B cell (primary cell): Measurements from ENCODE around the gene PIK3CA. TPM values are rescaled to one million over a fixed set of nuclear protein-coding genes. Genes with fewer than 3 reads are reported as not detected.

Experiments
- ATAC-seq: fragments of 200-7000 bp; cut with Tn5 transposase; one replicate; pipeline ENCODE4 v1.10.0; 2021; ENCODE audit warnings: low read depth, mild to moderate bottlenecking, moderate number of reproducible peaks, moderate library complexity
- CTCF ChIA-PET: fragments of 350-600 bp; sonication (Branson Sonifier 250); formaldehyde crosslinking; loops from one replicate; lab custom pipeline; 2021; ENCODE audit warnings: antibody characterized with exemption, inconsistent platforms; lab: Charles Lee
- POLR2A ChIA-PET: fragments of 350-600 bp; sonication (Branson Sonifier 250); formaldehyde crosslinking; loops from one replicate; lab custom pipeline; 2021; ENCODE audit warnings: antibody characterized with exemption; lab: Charles Lee
- DNase-seq: peaks from one replicate; pipeline ENCODE4 v3.0.0; 2013
- H2AFZ ChIP-seq: 2 replicates; pipeline ENCODE4 v1.6.1; 2012; ENCODE audit warnings: mild to moderate bottlenecking, low read depth, low read length; ENCODE audit not compliant: insufficient read depth, poor library complexity, severe bottlenecking
- H3K27ac ChIP-seq, 2 donors: 1 replicate in 1 of 2; 2 replicates in 1 of 2; pipeline ENCODE4 v1.5.1; 2012 to 2013; ENCODE audit warnings: low read length in 2 of 2, mild to moderate bottlenecking in 2 of 2, moderate library complexity in 1 of 2
- H3K27me3 ChIP-seq, 4 experiments: fragments of 200-600 bp in 1 of 4; sonication (generic) in 1 of 4; replicated peaks in 1 of 4; 1 replicate in 2 of 4; 2 replicates in 2 of 4; pipeline versions ENCODE4 v1.6.1 to v1.7.0; 2013 to 2016; ENCODE audit warnings: low read length in 3 of 4, mild to moderate bottlenecking in 2 of 4, mixed read lengths in 1 of 4, moderate library complexity in 1 of 4; ENCODE audit not compliant: insufficient read depth in 4 of 4, control insufficient read depth in 3 of 4; ENCODE audit errors: control extremely low read depth in 1 of 4
- H3K36me3 ChIP-seq, 2 experiments: replicated peaks in 1 of 2; 1 replicate in 1 of 2; 2 replicates in 1 of 2; pipeline versions ENCODE4 v1.6.1 to v1.7.1; 2013; ENCODE audit warnings: low read length in 1 of 2; ENCODE audit not compliant: insufficient read depth in 2 of 2, control insufficient read depth in 1 of 2; ENCODE audit errors: control extremely low read depth in 1 of 2, extremely low read depth in 1 of 2
- H3K4me1 ChIP-seq, 2 donors: fragments of 200-600 bp in 1 of 2; sonication (generic) in 1 of 2; 1 replicate in 1 of 2; 2 replicates in 1 of 2; pipeline versions ENCODE4 v1.5.1 to v1.6.1; 2013 to 2017; ENCODE audit warnings: low read length in 2 of 2; ENCODE audit not compliant: control insufficient read depth in 2 of 2, insufficient read depth in 2 of 2
- H3K4me2 ChIP-seq: replicated peaks from 2 replicates; pipeline ENCODE3; 2012; ENCODE audit warnings: mild to moderate bottlenecking, low read depth, low read length; ENCODE audit not compliant: poor library complexity, severe bottlenecking
- H3K4me3 ChIP-seq, 5 experiments: fragments of 200-600 bp in 1 of 5; sonication (generic) in 1 of 5; 1 replicate in 3 of 5; 2 replicates in 2 of 5; pipeline versions ENCODE4 v1.5.1 to v1.7.0; 2011 to 2016; ENCODE audit warnings: low read length in 4 of 5, mild to moderate bottlenecking in 4 of 5, low read depth in 2 of 5, control low read depth in 1 of 5, moderate library complexity in 1 of 5; ENCODE audit not compliant: insufficient read depth in 1 of 5; ENCODE audit errors: control extremely low read depth in 1 of 5, extremely low read depth in 1 of 5
- H3K79me2 ChIP-seq: fragments of 200-600 bp; sonication (generic); one replicate; pipeline ENCODE4 v1.6.0; 2016; ENCODE audit warnings: low read length; ENCODE audit not compliant: control insufficient read depth, insufficient read depth
- H3K9ac ChIP-seq: fragments of 200-600 bp; sonication (generic); 2 replicates; pipeline ENCODE4 v1.6.1; 2017; ENCODE audit warnings: mild to moderate bottlenecking, low read length, moderate library complexity
- H3K9me3 ChIP-seq, 3 donors: one replicate each; pipeline versions ENCODE4 v1.6.1 to v1.7.1; 2013; ENCODE audit warnings: low read length in 2 of 3; ENCODE audit not compliant: control insufficient read depth in 2 of 3, insufficient read depth in 1 of 3; ENCODE audit errors: control extremely low read depth in 1 of 3
- H4K20me1 ChIP-seq: 2 replicates; pipeline ENCODE4 v1.6.0; 2012; ENCODE audit warnings: mild to moderate bottlenecking, low read length; ENCODE audit not compliant: insufficient read depth, control insufficient read depth, poor library complexity, severe bottlenecking
- H3K27ac Mint-ChIP-seq: one replicate; pipeline ENCODE4 v1.8.0; 2021; ENCODE audit warnings: mixed read lengths
- H3K27me3 Mint-ChIP-seq: one replicate; pipeline ENCODE4 v1.8.0; 2021; ENCODE audit warnings: mixed read lengths
- H3K4me1 Mint-ChIP-seq: one replicate; pipeline ENCODE4 v1.8.0; 2021; ENCODE audit warnings: mixed read lengths
- H3K4me3 Mint-ChIP-seq: one replicate; pipeline ENCODE4 v1.8.0; 2021; ENCODE audit warnings: mixed read lengths
- H3K9me3 Mint-ChIP-seq: one replicate; pipeline ENCODE4 v1.8.0; 2022; ENCODE audit warnings: mixed read lengths; ENCODE audit not compliant: insufficient read depth
- EZH2 ChIP-seq: IDR thresholded peaks from 2 replicates; pipeline ENCODE4 v1.6.1; 2012; ENCODE audit warnings: borderline replicate concordance, low read depth, mild to moderate bottlenecking, moderate library complexity, low read length; ENCODE audit not compliant: insufficient read depth, poor library complexity, severe bottlenecking
- WGBS: methylation state at CpG from one replicate; pipeline ENCODE4 v1.1.5; 2013; ENCODE audit warnings: missing lambda C conversion rate; ENCODE audit not compliant: insufficient coverage; 5-methylcytosine and 5-hydroxymethylcytosine counted together
- intact Hi-C: fragments of 100-400 bp; cut with micrococcal nuclease; formaldehyde crosslinking; loops from one replicate; pipeline ENCODE4 v1.10.0; 2022
- polyA plus RNA-seq: library from polyadenylated mRNA; depleted of rRNA; stranded (reverse); fragments of >200 nt; gene quantifications from 2 replicates; pipeline ENCODE4 v1.2.3, GENCODE V29; 2012
- total RNA-seq, 2 donors: library from RNA; stranded (reverse); fragments of 120-200 nt in 1 of 2; gene quantifications; 1 replicate in 1 of 2; 2 replicates in 1 of 2; pipeline versions ENCODE4 v1.2.3 to v1.2.4, GENCODE V29; 2013 to 2022
- TF ChIP-seq, protein P1 (sequence below): fragments of 200-600 bp; IDR thresholded peaks from one replicate; pipeline ENCODE4 v1.8.0; 2022; ENCODE audit warnings: antibody characterized with exemption, mild to moderate bottlenecking

The PIK3CA gene
- total and polyA plus RNA-seq, 2 donors (not counting 1 experiment from before 2014, with no cell fraction given) = 6.4 to 61.8 TPM

DNA sequence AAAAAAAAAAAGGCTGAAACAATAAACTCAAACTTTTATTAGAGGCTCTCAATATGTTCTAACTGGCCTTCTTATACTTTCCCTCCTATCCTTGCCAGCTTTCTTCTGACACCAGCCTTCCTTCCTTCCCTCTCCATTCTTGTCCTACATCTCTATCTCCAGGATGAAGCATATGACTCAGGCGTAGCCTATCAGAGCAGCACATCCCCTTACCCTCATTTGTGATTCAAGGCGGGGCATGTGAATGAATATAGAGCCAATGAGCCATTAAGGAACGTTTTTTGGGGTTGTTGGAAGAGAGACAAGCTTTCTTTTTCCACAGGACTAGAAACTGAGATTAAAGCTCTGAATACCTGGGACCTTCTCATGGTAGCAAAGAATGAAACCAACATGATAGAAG, 127.8 kb downstream of the PIK3CA start:
- peaks cover 0 to 6% (median 3%) of the 10 kb centered on the region in 4 experiments for H3K27me3 ChIP-seq
- Mint-ChIP-seq H3K27me3 (peaks cover 10% of the 10 kb centered on the region), H3K9me3 (no peaks in the 10 kb centered on the region), H3K4me1 (no peaks in the 10 kb centered on the region), H3K4me3 (no peak overlapping the region), H3K27ac (no peak overlapping the region)
- no peaks in the 10 kb centered on the region for H3K9me3 ChIP-seq
- H4K20me1 ChIP-seq = no peaks in the 10 kb centered on the region
- intact Hi-C loops = no loop called here
- H3K9ac ChIP-seq = no peak overlapping the region
- ChIA-PET CTCF (interaction anchor here (0.6 to 1.3 kb wide), 4 partner anchors 10 to 38 kb away, joined by 3 to 5 read pairs (median 3); no protein-coding TSS in a partner anchor), POLR2A (no interaction called here)
- no peak overlapping the region for H2AFZ ChIP-seq
- no peak overlapping the region for H3K4me2 ChIP-seq
- H3K79me2 ChIP-seq = no peaks in the 10 kb centered on the region
- no peaks in the 10 kb centered on the region for H3K36me3 ChIP-seq
- TF ChIP-seq, protein P1, sequence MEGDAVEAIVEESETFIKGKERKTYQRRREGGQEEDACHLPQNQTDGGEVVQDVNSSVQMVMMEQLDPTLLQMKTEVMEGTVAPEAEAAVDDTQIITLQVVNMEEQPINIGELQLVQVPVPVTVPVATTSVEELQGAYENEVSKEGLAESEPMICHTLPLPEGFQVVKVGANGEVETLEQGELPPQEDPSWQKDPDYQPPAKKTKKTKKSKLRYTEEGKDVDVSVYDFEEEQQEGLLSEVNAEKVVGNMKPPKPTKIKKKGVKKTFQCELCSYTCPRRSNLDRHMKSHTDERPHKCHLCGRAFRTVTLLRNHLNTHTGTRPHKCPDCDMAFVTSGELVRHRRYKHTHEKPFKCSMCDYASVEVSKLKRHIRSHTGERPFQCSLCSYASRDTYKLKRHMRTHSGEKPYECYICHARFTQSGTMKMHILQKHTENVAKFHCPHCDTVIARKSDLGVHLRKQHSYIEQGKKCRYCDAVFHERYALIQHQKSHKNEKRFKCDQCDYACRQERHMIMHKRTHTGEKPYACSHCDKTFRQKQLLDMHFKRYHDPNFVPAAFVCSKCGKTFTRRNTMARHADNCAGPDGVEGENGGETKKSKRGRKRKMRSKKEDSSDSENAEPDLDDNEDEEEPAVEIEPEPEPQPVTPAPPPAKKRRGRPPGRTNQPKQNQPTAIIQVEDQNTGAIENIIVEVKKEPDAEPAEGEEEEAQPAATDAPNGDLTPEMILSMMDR = no peak
- TF ChIP-seq EZH2 = no peak
- no peak overlapping the region for H3K27ac ChIP-seq
- no CpG with 5 or more reads among the region's 3 CpGs for WGBS
- DNase-seq (no peak), ATAC-seq (no peak)
- H3K4me3 ChIP-seq = no peak overlapping the region
- H3K4me1 ChIP-seq = no peaks in the 10 kb centered on the region

DNA sequence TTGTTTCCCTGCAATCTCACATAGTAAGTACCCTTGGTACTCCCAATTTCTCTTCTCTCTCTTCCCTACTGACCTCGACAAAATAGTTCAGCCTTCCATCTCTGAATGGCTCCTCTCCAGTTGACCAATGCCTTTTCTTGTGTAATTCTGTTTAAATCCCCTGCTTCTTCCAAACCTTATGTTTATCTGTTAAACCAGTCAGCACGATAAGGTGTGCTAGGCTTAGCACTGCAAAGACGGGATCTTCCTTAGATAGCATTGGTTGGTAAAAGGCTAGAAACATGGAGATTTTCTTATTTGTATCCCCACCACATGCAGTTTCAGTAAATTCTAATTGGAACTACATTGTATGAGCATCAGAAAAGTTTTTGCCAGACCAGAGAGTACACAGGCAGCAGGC, 128.6 kb downstream of the PIK3CA start:
- no peak overlapping the region for H3K4me3 Mint-ChIP-seq
- Histone ChIP-seq H3K4me3 (no peak overlapping the region), H3K27ac (no peak overlapping the region), H3K9ac (no peak overlapping the region), H3K9me3 (no peaks in the 10 kb centered on the region), H2AFZ (no peak overlapping the region), H3K4me1 (no peaks in the 10 kb centered on the region), H3K79me2 (no peaks in the 10 kb centered on the region), H3K36me3 (no peaks in the 10 kb centered on the region), H3K4me2 (no peak overlapping the region), H4K20me1 (no peaks in the 10 kb centered on the region), H3K27me3 (peaks cover 0 to 6% (median 3%) of the 10 kb centered on the region in 4 experiments)
- WGBS = 86% methylated on average over 1 of the region's 3 CpGs
- intact Hi-C loops = no loop called here
- DNase-seq (no peak), ATAC-seq (no peak)
- no peak overlapping the region for H3K27ac Mint-ChIP-seq
- no peaks in the 10 kb centered on the region for H3K9me3 Mint-ChIP-seq
- peaks cover 10% of the 10 kb centered on the region for H3K27me3 Mint-ChIP-seq
- CTCF ChIA-PET = interaction anchor here (0.6 to 1.3 kb wide), 4 partner anchors 11 to 299 kb away, joined by 3 read pairs; no protein-coding TSS in a partner anchor
- no peak for TF ChIP-seq EZH2
- TF ChIP-seq, protein P1 = no peak
- POLR2A ChIA-PET = no interaction called here
- H3K4me1 Mint-ChIP-seq = no peaks in the 10 kb centered on the region
